Mesothelial cell of epicardium (in vitro differentiated cells): ENCODE measurements around the gene CEP112. TPM values are rescaled to one million over a fixed set of nuclear protein-coding genes. Genes with fewer than 3 reads are reported as not detected.

Source experiments
- DNase-seq, 2 experiments: peaks; one replicate each; pipeline ENCODE4 v3.0.0; 2021; ENCODE audit warnings: low spot score in 2 of 2; ENCODE audit not compliant: unreplicated experiment in 2 of 2
- H3K27ac Mint-ChIP-seq: 2 replicates; pipeline ENCODE4 v1.8.0; 2021; ENCODE audit warnings: mixed read lengths
- H3K27me3 Mint-ChIP-seq: 2 replicates; pipeline ENCODE4 v1.8.0; 2021; ENCODE audit warnings: low read depth, mixed read lengths
- H3K36me3 Mint-ChIP-seq: 2 replicates; pipeline ENCODE4 v1.8.0; 2021; ENCODE audit warnings: mixed read lengths
- H3K4me1 Mint-ChIP-seq: 2 replicates; pipeline ENCODE4 v1.8.0; 2021; ENCODE audit warnings: mixed read lengths
- H3K4me3 Mint-ChIP-seq: 2 replicates; pipeline ENCODE4 v1.8.0; 2021; ENCODE audit warnings: mild to moderate bottlenecking, moderate library complexity, mixed read lengths
- H3K9me3 Mint-ChIP-seq: 2 replicates; pipeline ENCODE4 v1.8.0; 2021; ENCODE audit warnings: mixed read lengths
- total RNA-seq: library from RNA; stranded (reverse); gene quantifications from 3 replicates; pipeline ENCODE4 v1.2.1, GENCODE V29; 2021
- TF ChIP-seq, protein P1 (sequence below): fragments of 200-600 bp; sonication (generic); IDR thresholded peaks from one replicate; pipeline ENCODE4 v1.5.0; 2021; ENCODE audit warnings: antibody characterized with exemption; ENCODE audit not compliant: unreplicated experiment

CEP112 gene
- total RNA-seq, 1 donor from 2014 or later, result 24.0 TPM

DNA sequence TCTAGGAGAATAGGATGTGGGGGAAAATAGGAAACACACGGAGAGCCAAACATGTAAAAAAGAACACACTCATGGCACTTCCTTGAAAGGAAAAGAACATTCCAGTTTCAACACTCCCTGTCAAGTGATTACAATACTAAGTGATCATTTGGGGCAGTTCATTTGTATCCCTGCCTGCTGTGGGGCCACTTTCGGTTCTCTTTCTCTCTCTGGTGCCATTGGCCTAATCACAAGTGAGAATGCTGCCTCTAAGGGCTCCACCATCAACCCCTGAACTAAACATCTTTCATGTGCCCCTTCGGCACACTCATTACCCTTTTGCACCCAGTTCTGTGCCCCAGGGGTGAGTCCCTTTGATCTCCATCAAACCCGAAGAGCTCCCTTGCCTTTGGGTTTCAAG lies 197.3 kb downstream of the CEP112 start:
- Mint-ChIP-seq H3K36me3 (no peaks in the 10 kb centered on the region), H3K9me3 (peaks cover 3% of the 10 kb centered on the region), H3K4me3 (no peak overlapping the region), H3K27me3 (no peaks in the 10 kb centered on the region), H3K27ac (no peak overlapping the region), H3K4me1 (no peaks in the 10 kb centered on the region)
- TF ChIP-seq, protein P1, sequence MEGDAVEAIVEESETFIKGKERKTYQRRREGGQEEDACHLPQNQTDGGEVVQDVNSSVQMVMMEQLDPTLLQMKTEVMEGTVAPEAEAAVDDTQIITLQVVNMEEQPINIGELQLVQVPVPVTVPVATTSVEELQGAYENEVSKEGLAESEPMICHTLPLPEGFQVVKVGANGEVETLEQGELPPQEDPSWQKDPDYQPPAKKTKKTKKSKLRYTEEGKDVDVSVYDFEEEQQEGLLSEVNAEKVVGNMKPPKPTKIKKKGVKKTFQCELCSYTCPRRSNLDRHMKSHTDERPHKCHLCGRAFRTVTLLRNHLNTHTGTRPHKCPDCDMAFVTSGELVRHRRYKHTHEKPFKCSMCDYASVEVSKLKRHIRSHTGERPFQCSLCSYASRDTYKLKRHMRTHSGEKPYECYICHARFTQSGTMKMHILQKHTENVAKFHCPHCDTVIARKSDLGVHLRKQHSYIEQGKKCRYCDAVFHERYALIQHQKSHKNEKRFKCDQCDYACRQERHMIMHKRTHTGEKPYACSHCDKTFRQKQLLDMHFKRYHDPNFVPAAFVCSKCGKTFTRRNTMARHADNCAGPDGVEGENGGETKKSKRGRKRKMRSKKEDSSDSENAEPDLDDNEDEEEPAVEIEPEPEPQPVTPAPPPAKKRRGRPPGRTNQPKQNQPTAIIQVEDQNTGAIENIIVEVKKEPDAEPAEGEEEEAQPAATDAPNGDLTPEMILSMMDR, result no peak
- no peak for DNase-seq

DNA sequence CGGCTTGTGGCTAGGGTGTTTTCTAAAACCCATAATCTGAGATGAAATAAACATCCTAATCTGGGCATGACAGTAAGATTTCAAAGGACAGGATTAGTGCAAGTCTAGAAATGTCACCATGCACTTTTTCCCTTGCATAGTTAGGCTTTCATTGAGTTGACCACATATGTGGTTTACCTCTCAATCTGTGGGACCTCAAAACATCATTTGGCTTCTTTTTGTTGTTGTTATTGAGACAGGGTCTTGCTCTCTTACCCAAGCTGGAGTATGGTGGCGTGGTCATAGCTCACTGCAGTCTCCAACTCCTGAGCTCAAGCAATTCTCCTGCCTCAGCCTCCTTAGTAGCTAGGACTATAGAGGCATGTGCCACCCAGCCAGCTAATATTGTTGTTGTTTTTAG lies 197.8 kb downstream of the CEP112 start:
- H3K27ac Mint-ChIP-seq, result no peak overlapping the region
- no peaks in the 10 kb centered on the region for H3K36me3 Mint-ChIP-seq
- no peaks in the 10 kb centered on the region for H3K27me3 Mint-ChIP-seq
- peaks cover 7% of the 10 kb centered on the region for H3K9me3 Mint-ChIP-seq
- H3K4me3 Mint-ChIP-seq, result no peak overlapping the region
- no peak for DNase-seq
- TF ChIP-seq, protein P1, result no peak
- no peaks in the 10 kb centered on the region for H3K4me1 Mint-ChIP-seq

DNA sequence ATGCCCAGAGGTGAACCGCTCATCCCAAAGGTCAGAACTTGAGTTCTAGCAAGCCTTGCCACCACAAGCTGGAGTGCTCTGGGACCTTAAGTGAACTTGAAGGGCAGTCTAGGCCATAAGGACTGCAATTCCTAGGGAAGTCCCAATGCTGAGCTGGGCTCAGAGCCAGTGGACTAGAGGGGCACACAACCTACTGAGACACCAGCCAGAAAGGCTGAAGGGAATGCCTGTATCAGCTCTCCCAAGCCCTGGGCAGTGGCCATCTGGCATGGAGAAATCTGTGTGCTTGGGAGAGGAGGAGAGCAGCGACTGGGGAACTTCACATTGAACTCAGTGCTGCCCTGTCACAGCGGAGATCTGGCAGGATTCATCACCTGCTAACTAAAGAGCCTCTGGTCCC lies 201.3 kb downstream of the CEP112 start:
- H3K4me3 Mint-ChIP-seq, result no peak overlapping the region
- H3K27ac Mint-ChIP-seq, result no peak overlapping the region
- DNase-seq, result no peak
- peaks cover 8% of the 10 kb centered on the region for H3K36me3 Mint-ChIP-seq
- TF ChIP-seq, protein P1, result no peak
- no peaks in the 10 kb centered on the region for H3K27me3 Mint-ChIP-seq
- no peaks in the 10 kb centered on the region for H3K4me1 Mint-ChIP-seq
- peaks cover 24% of the 10 kb centered on the region for H3K9me3 Mint-ChIP-seq

DNA sequence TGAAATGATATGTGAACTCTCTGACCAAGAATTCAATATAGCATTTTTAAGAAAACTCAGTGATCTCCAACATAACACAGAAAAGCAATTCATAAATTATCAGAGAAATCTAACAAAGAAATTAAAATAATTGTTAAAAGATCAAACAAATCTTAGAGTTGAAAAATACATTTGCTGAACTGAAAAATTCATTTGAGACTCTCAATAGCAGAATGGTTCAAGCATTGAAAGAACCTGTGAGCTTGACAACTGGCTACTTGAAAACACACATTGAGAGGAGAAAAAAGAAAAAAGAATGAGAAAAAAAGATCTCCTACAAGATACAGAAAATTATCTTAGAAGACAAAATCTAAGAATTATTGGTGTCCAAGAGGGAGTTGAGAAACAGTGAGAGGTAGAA lies 203.5 kb downstream of the CEP112 start:
- TF ChIP-seq, protein P1, result no peak
- peaks cover 8% of the 10 kb centered on the region for H3K36me3 Mint-ChIP-seq
- no peak overlapping the region for H3K27ac Mint-ChIP-seq
- no peaks in the 10 kb centered on the region for H3K27me3 Mint-ChIP-seq
- H3K9me3 Mint-ChIP-seq, result peaks cover 26% of the 10 kb centered on the region
- no peak for DNase-seq
- no peaks in the 10 kb centered on the region for H3K4me1 Mint-ChIP-seq
- H3K4me3 Mint-ChIP-seq, result no peak overlapping the region

DNA sequence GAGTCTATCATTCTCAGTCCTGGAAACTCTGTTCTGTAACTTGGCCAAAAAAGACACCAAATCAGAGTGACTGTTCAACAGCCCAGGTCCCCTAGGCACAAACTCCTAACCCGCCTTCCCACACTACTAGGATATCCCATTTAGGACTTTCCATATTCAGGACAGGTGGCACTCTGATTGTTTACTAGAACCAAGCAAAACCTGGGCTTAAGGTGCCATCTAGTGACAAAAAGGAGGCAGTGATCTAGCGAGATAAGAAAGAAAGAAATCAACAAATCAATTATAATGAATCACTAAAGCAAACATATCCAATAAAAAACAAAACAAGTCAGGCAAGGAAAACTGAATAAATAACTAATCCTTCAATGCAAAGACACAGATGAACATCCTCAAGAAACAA lies 203.9 kb downstream of the CEP112 start:
- Mint-ChIP-seq H3K4me3 (no peak overlapping the region), H3K4me1 (no peaks in the 10 kb centered on the region), H3K27me3 (no peaks in the 10 kb centered on the region), H3K36me3 (peaks cover 8% of the 10 kb centered on the region), H3K9me3 (peaks cover 29% of the 10 kb centered on the region), H3K27ac (no peak overlapping the region)
- TF ChIP-seq, protein P1, result peak; percentile 22
- DNase-seq, result no peak

DNA sequence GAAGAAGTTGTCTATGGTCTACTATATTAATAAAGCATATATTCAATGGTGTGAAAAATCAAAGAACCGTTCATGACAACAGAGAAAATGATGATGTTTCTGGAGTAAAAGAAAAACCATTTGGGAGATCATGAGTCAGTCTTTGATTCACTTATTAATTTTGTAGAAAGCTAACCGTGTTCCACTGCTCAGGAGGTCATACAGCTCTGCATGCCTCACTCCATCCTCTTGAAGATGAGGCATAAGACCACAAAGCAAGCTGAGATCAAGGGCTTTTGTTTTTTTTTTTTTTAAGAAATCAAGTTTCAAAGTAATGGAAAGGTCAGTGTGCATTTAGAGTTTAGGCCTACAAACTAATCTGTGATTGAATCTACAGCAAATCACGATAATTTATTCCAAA lies 206.4 kb downstream of the CEP112 start:
- Mint-ChIP-seq H3K4me1 (no peaks in the 10 kb centered on the region), H3K27me3 (no peaks in the 10 kb centered on the region), H3K36me3 (peaks cover 8% of the 10 kb centered on the region), H3K4me3 (no peak overlapping the region), H3K27ac (no peak overlapping the region), H3K9me3 (peaks cover 32% of the 10 kb centered on the region)
- DNase-seq, result no peak
- TF ChIP-seq, protein P1, result no peak
